Nephron (organoid): ENCODE measurements around the gene MYEOV.
A peak's percentile ranks its signal among the peaks of the same experiment; 100 is the strongest.

Experiments
- H3K27ac Mint-ChIP-seq, 3 experiments: 2 replicates each; pipeline ENCODE4 v1.8.0; 2020; ENCODE audit warnings: mixed read lengths in 3 of 3, mild to moderate bottlenecking in 2 of 3, moderate library complexity in 1 of 3
- H3K27me3 Mint-ChIP-seq: 2 replicates; pipeline ENCODE4 v1.8.0; 2021; ENCODE audit warnings: low read depth, mild to moderate bottlenecking, moderate library complexity, mixed read lengths
- H3K36me3 Mint-ChIP-seq: 2 replicates; pipeline ENCODE4 v1.8.0; 2020; ENCODE audit warnings: low read depth, mixed read lengths
- H3K4me1 Mint-ChIP-seq: 2 replicates; pipeline ENCODE4 v1.8.0; 2020; ENCODE audit warnings: mixed read lengths
- H3K4me3 Mint-ChIP-seq, 3 experiments: 2 replicates each; pipeline ENCODE4 v1.8.0; 2020; ENCODE audit warnings: mild to moderate bottlenecking in 3 of 3, mixed read lengths in 3 of 3, moderate library complexity in 2 of 3
- H3K9me3 Mint-ChIP-seq: 2 replicates; pipeline ENCODE4 v1.8.0; 2020; ENCODE audit warnings: mixed read lengths
- CTCF ChIP-seq, 3 experiments: fragments of 200-600 bp; sonication (generic); IDR thresholded peaks; one replicate each; pipeline ENCODE4 v1.5.0; 2021; ENCODE audit warnings: antibody characterized with exemption in 3 of 3; ENCODE audit not compliant: unreplicated experiment in 3 of 3

The MYEOV gene

GRCh38 chr11:69310351-69310750 is 16.4 kb downstream of the MYEOV start:
- Mint-ChIP-seq H3K4me3 (no peak overlapping the region), H3K9me3 (no peaks in the 10 kb centered on the region), H3K27ac (peak overlapping the region; percentile 8 to 26 (median 19)), H3K36me3 (no peaks in the 10 kb centered on the region), H3K4me1 (peaks cover 48% of the 10 kb centered on the region), H3K27me3 (peaks cover 10% of the 10 kb centered on the region)
- no peak for TF ChIP-seq CTCF (IDR thresholded peaks at IDR 0.05; ENCODE audit: unreplicated experiment in 3 of 3)

GRCh38 chr11:69310934-69311766 is 17.2 kb downstream of the MYEOV start:
- H3K4me1 Mint-ChIP-seq, result peaks cover 48% of the 10 kb centered on the region

GRCh38 chr11:69311767-69312385 is 17.9 kb downstream of the MYEOV start:
- peaks cover 48% of the 10 kb centered on the region for H3K4me1 Mint-ChIP-seq
- H3K27ac Mint-ChIP-seq, result peak overlapping the region; percentile 31 to 87 (median 74)
- peaks cover 12% of the 10 kb centered on the region for H3K27me3 Mint-ChIP-seq
- peak overlapping the region in 1 of 3 experiments; percentile 42 for H3K4me3 Mint-ChIP-seq
- no peaks in the 10 kb centered on the region for H3K9me3 Mint-ChIP-seq
- no peaks in the 10 kb centered on the region for H3K36me3 Mint-ChIP-seq
- TF ChIP-seq CTCF (IDR thresholded peaks at IDR 0.05; ENCODE audit: unreplicated experiment in 3 of 3), result no peak

More at GRCh38 chr11:69310934-69311766, 17.2 kb downstream of the MYEOV start:
- no peak overlapping the region for H3K4me3 Mint-ChIP-seq
- H3K9me3 Mint-ChIP-seq, result no peaks in the 10 kb centered on the region
- H3K36me3 Mint-ChIP-seq, result no peaks in the 10 kb centered on the region
- H3K27ac Mint-ChIP-seq, result peak overlapping the region in 2 of 3 experiments; percentile 74 to 87
- no peak for TF ChIP-seq CTCF (IDR thresholded peaks at IDR 0.05; ENCODE audit: unreplicated experiment in 3 of 3)
- H3K27me3 Mint-ChIP-seq, result peaks cover 10% of the 10 kb centered on the region

- no peak for TF ChIP-seq CTCF (IDR thresholded peaks at IDR 0.05; ENCODE audit: unreplicated experiment in 3 of 3)
- Mint-ChIP-seq H3K36me3 (no peaks in the 10 kb centered on the region), H3K27ac (peak overlapping the region; percentile 31 to 87 (median 52)), H3K9me3 (peaks cover 4% of the 10 kb centered on the region), H3K4me1 (peaks cover 46% of the 10 kb centered on the region), H3K27me3 (peaks cover 13% of the 10 kb centered on the region), H3K4me3 (no peak overlapping the region)
These were observed 18.8 kb downstream of the MYEOV start for GRCh38 chr11:69312453-69313404.

- peaks cover 36% of the 10 kb centered on the region for H3K4me1 Mint-ChIP-seq
- H3K27ac Mint-ChIP-seq, result no peak overlapping the region
- peaks cover 9% of the 10 kb centered on the region for H3K27me3 Mint-ChIP-seq
- H3K36me3 Mint-ChIP-seq, result no peaks in the 10 kb centered on the region
- no peak for TF ChIP-seq CTCF (IDR thresholded peaks at IDR 0.05; ENCODE audit: unreplicated experiment in 3 of 3)
- no peak overlapping the region for H3K4me3 Mint-ChIP-seq
- peaks cover 13% of the 10 kb centered on the region for H3K9me3 Mint-ChIP-seq
These were observed 20.0 kb downstream of the MYEOV start for GRCh38 chr11:69313992-69314391.
